ENCODE results near the gene CLK1. TPM values are rescaled to one million over a fixed set of nuclear protein-coding genes. Genes with fewer than 3 reads are reported as not detected.

Gene CLK1
- total RNA-seq, 6 experiments from 2014 or later = 29.9 to 81.5 (median 36.7) TPM

DNA sequence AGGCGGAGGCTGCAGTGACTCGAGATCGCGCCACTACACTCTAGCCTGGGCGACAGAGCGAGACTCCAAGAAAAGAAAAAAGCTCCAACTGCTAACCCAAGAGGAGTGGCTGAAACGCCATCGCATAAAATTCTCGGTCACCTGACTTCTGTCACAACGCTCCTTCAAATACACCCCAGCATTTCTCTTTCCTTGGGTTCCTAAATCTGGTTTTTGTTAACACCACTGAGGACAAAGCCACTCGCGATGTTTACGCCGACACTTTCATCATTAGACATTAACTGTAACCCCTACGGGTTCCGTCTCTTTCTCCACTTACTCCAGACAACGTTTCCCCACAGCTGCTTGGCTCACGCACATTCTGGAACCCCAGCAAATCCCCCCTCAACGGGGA, 679 bp downstream of the CLK1 start:
- peak in 2 of 4 donors; percentile 1 for ATAC-seq
- DNase-seq = no peak
- peak overlapping the region; percentile 100 for H3K27ac ChIP-seq
- H3K27me3 ChIP-seq = no peaks in the 10 kb centered on the region
- TF ChIP-seq, protein P1, sequence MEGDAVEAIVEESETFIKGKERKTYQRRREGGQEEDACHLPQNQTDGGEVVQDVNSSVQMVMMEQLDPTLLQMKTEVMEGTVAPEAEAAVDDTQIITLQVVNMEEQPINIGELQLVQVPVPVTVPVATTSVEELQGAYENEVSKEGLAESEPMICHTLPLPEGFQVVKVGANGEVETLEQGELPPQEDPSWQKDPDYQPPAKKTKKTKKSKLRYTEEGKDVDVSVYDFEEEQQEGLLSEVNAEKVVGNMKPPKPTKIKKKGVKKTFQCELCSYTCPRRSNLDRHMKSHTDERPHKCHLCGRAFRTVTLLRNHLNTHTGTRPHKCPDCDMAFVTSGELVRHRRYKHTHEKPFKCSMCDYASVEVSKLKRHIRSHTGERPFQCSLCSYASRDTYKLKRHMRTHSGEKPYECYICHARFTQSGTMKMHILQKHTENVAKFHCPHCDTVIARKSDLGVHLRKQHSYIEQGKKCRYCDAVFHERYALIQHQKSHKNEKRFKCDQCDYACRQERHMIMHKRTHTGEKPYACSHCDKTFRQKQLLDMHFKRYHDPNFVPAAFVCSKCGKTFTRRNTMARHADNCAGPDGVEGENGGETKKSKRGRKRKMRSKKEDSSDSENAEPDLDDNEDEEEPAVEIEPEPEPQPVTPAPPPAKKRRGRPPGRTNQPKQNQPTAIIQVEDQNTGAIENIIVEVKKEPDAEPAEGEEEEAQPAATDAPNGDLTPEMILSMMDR (IDR thresholded peaks at IDR 0.05) = no peak
- TF ChIP-seq POLR2A (IDR thresholded peaks at IDR 0.05) = no peak
- peak overlapping the region; percentile 48 to 79 (median 67) for H3K4me3 ChIP-seq
- no peaks in the 10 kb centered on the region for H3K9me3 ChIP-seq
- 0% methylated on average over 19 of the region's 19 CpGs for WGBS (ENCODE audit: insufficient coverage, low coverage, low lambda C conversion rate, missing lambda C conversion rate)
- peaks cover 0 to 48% (median 6%) of the 10 kb centered on the region in 4 donors for H3K4me1 ChIP-seq
- intact Hi-C loops (cut with DNase I) = no loop called here
- peaks cover 5 to 14% (median 10%) of the 10 kb centered on the region in 4 donors for H3K36me3 ChIP-seq

DNA sequence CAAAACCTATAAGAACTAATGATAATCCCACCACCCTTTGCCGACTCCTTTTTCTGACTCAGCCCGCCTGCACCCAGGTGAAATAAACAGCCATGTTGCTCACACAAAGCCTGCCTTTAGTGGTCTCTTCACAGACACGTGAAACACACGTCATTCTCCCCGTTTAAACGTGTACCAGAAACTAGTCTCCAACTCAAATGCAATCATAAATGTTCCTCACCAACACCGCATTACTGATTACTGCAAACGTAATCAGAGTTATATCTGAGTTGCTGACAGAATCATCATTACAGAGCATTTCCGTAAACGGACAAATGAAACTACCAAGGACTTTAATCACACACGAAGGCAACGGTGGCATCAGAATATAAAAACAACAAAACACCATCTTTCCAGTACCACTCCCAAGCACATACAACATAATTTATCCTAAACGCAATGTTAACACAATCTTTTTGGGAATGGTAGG, 1.9 kb downstream of the CLK1 start:
- intact Hi-C loops (cut with DNase I) = no loop called here
- Histone ChIP-seq H3K9me3 (no peaks in the 10 kb centered on the region), H3K4me3 (peak overlapping the region; percentile 48 to 79 (median 67)), H3K4me1 (peaks cover 0 to 52% (median 7%) of the 10 kb centered on the region in 4 donors), H3K36me3 (peaks cover 15 to 26% (median 19%) of the 10 kb centered on the region in 4 donors), H3K27me3 (no peaks in the 10 kb centered on the region), H3K27ac (peak overlapping the region; percentile 100)
- peak in 1 of 4 donors; percentile 6 for ATAC-seq
- no peak for DNase-seq
- peak; percentile 53 for TF ChIP-seq POLR2A (IDR thresholded peaks at IDR 0.05)
- TF ChIP-seq, protein P1 (IDR thresholded peaks at IDR 0.05) = no peak
- under 1% methylated on average over 13 of the region's 13 CpGs for WGBS (ENCODE audit: insufficient coverage, low coverage, low lambda C conversion rate, missing lambda C conversion rate)

DNA sequence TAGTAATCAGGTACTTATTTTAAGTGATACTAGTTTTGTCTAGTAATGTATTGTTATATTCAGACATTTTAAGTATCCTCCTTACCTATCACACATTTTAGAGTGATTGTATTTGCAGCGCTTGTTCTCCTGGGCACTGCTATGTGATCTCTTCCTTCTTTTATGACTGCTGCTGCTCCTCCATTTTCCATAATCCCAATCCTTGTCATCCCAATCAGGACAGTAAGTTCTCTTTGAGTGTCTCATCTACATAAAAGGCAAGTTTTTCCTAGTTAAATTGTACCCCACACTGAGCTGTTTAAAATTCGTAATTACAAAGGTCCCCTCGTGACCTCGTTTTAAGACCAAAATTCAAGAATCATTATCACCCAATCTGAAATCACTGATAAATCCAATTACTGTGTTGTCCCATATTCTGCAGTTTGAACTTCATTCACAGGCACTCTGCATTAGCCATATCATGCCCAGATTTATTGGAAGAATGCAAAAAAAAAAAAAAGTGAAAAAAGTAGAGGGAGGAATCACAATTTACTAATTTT, 2.8 kb downstream of the CLK1 start:
- TF ChIP-seq, protein P1 (IDR thresholded peaks at IDR 0.05) = no peak
- no peak for TF ChIP-seq POLR2A (IDR thresholded peaks at IDR 0.05)
- WGBS (ENCODE audit: insufficient coverage, low coverage, low lambda C conversion rate, missing lambda C conversion rate) = under 1% methylated on average over 4 of the region's 4 CpGs
- Histone ChIP-seq H3K4me1 (peaks cover 0 to 43% (median 7%) of the 10 kb centered on the region in 4 donors), H3K27ac (peak overlapping the region; percentile 100), H3K9me3 (no peaks in the 10 kb centered on the region), H3K36me3 (peaks cover 15 to 35% (median 27%) of the 10 kb centered on the region in 4 donors), H3K4me3 (peak overlapping the region; percentile 48 to 79 (median 67)), H3K27me3 (no peaks in the 10 kb centered on the region)
- no peak for DNase-seq
- no peak for ATAC-seq
- intact Hi-C loops (cut with DNase I) = no loop called here

DNA sequence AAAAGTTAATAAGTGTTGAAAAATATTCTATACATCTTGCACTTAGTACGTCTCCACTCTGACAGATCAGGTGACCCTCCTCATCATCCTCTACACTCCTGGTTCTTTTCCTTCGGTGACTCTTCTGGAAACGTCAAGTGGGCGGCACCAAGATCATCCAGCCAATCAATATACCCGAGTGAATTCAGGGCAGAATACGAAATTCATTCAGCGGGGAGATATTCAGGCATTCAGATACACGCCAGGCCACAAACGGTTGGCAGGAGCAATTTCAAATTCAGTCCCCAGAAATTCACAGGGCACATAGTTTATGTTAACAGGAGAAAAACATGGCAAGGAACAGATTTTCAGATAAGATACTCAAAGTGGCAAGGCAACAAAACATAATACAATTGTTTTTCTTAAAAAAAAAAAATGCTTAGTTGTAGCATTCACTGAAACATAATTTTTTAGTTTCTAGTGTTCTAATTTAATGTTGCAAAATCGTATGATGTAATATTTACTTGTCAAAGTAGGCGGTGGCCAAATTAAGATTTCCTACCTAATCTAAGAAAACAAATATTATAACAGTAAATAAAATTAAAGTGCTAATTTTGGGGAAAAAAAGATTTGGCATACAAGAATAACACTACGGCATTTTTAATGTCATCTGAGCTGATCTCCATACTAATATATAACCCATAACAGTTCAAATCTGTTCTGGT, 4.2 kb downstream of the CLK1 start:
- WGBS (ENCODE audit: insufficient coverage, low coverage, low lambda C conversion rate, missing lambda C conversion rate) = 9% methylated on average over 12 of the region's 12 CpGs
- H3K4me3 ChIP-seq = peak overlapping the region; percentile 48 to 79 (median 67)
- no peaks in the 10 kb centered on the region for H3K9me3 ChIP-seq
- H3K4me1 ChIP-seq = peaks cover 0 to 36% (median 7%) of the 10 kb centered on the region in 4 donors
- no peaks in the 10 kb centered on the region for H3K27me3 ChIP-seq
- TF ChIP-seq POLR2A (IDR thresholded peaks at IDR 0.05) = peak; percentile 20
- TF ChIP-seq, protein P1 (IDR thresholded peaks at IDR 0.05) = no peak
- DNase-seq (no peak), ATAC-seq (no peak)
- peak overlapping the region; percentile 46 to 100 (median 100) for H3K27ac ChIP-seq
- peaks cover 21 to 49% (median 36%) of the 10 kb centered on the region in 4 donors for H3K36me3 ChIP-seq
- intact Hi-C loops (cut with DNase I) = no loop called here
